Activated CD4-positive, alpha-beta T cell treated with anti-CD3 and anti-CD28 coated beads for 36 hours (primary cell): ENCODE data around the gene MYO15A. TPM values are rescaled to one million over a fixed set of nuclear protein-coding genes. Genes with fewer than 3 reads are reported as not detected.

Source experiments
- ATAC-seq: fragments of 200-7000 bp; cut with Tn5 transposase; one replicate; pipeline ENCODE4 v1.10.0; 2021; ENCODE audit warnings: mild to moderate bottlenecking, moderate library complexity
- CTCF ChIA-PET: fragments of 350-600 bp; sonication (Branson Sonifier 250); formaldehyde crosslinking; loops from one replicate; lab custom pipeline; 2021; ENCODE audit warnings: antibody characterized with exemption; lab: Charles Lee
- POLR2A ChIA-PET: fragments of 350-600 bp; sonication (Branson Sonifier 250); formaldehyde crosslinking; loops from one replicate; lab custom pipeline; 2021; ENCODE audit warnings: antibody characterized with exemption, inconsistent platforms; lab: Charles Lee
- DNase-seq: peaks from one replicate; pipeline ENCODE4 v3.0.0-alpha.2; 2020
- H3K27ac Mint-ChIP-seq: one replicate; pipeline ENCODE4 v1.8.0; 2021; ENCODE audit warnings: mixed read lengths
- H3K27me3 Mint-ChIP-seq: one replicate; pipeline ENCODE4 v1.8.0; 2021; ENCODE audit warnings: mixed read lengths
- H3K36me3 Mint-ChIP-seq: one replicate; pipeline ENCODE4 v1.8.0; 2021; ENCODE audit warnings: low read depth, mixed read lengths
- H3K4me1 Mint-ChIP-seq: one replicate; pipeline ENCODE4 v1.8.0; 2021; ENCODE audit warnings: mixed read lengths
- H3K4me3 Mint-ChIP-seq: one replicate; pipeline ENCODE4 v1.8.0; 2021; ENCODE audit warnings: mild to moderate bottlenecking, moderate library complexity, mixed read lengths
- H3K9me3 Mint-ChIP-seq: one replicate; pipeline ENCODE4 v1.8.0; 2021; ENCODE audit warnings: low read depth, mixed read lengths
- intact Hi-C, 2 experiments: fragments of 100-400 bp; cut with DNase I in 1 of 2; cut with micrococcal nuclease in 1 of 2; formaldehyde crosslinking; loops; one replicate each; pipeline versions ENCODE4 v1.14.2 to v1.15.1; 2022 to 2024; cut with DNase I, micrococcal nuclease
- total RNA-seq, 2 experiments: library from RNA; stranded (reverse); gene quantifications; one replicate each; pipeline ENCODE4 v1.2.3, GENCODE V29; 2021

MYO15A gene
- total RNA-seq, 2 experiments from 2014 or later = 1.1 to 1.5 TPM

DNA sequence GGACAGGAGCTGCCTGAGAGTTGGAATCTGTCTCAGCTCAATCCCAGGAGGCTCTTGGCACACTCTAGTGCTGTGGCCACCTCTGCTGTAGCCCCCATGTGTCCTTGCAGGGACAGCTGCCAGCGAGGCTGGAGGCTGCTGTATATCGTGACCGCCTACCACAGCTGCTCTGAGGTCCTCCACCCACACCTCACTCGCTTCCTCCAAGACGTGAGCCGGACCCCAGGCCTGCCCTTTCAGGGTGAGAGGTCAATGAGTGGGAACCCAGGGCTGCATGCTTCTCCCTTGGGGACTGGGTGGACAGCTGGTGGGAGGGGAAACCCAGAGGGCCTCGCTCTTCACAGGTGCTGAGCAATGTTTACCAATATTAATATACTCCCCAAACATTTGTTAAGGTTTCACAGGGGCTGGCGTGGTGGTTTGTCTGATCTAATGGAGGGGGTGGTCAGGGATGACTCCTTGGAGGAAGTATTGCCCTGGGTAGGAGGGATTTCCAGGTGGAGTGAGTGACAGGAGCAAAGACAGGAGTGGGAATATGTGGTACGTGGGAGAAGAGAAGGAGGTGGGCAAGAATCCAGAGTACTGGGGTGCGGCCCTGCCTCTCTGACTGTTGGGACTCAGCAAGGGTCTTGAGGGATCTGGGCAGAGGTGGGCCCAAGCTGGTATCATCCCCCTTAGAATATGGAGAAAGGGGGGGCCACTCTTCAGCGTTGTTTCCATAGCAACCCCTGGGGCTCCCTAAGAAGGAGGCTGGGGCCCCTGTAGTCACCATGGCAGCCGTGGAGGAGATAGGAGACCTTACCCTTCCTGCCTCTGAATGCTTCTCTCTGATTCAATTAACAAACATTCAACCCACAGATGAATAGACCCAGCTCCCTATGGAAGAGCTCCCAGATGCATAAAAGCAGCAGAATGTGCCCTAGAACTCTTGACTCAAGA, 52.9 kb downstream of the MYO15A start:
- intact Hi-C loops = no loop called here
- DNase-seq (no peak), ATAC-seq (no peak)
- ChIA-PET POLR2A (interaction anchor here (0.6 kb wide), 1 partner anchor 14 kb away, joined by 4 read pairs; no protein-coding TSS in a partner anchor), CTCF (interaction anchor here (0.8 to 1.4 kb wide), 3 partner anchors 19 to 36 kb away, joined by 3 to 4 read pairs (median 3); no protein-coding TSS in a partner anchor)
- no peak overlapping the region for H3K4me3 Mint-ChIP-seq
- H3K4me1 Mint-ChIP-seq = peaks cover 7% of the 10 kb centered on the region
- no peaks in the 10 kb centered on the region for H3K36me3 Mint-ChIP-seq
- H3K27ac Mint-ChIP-seq = no peak overlapping the region
- H3K9me3 Mint-ChIP-seq = no peaks in the 10 kb centered on the region
- no peaks in the 10 kb centered on the region for H3K27me3 Mint-ChIP-seq

DNA sequence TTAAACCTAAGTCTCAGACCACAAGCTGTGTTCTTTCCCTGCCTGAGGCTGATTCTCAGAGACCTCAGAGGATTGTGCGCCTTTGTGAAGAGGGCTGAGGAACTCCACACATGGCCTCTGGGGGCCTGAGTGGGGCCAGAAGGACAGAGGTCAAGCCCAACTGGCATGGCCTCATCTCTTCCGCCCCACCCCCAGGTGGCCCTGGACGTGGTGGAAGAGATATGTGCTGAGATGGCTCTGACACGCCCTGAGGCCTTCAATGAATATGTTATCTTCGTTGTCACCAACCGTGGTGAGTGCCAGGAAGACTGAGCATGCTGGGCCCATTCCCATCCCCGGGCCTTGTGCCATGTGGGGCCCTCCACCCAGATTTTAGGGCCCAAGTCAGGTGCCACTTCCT, 55.0 kb downstream of the MYO15A start:
- CTCF ChIA-PET = no interaction called here
- H3K4me3 Mint-ChIP-seq = no peak overlapping the region

DNA sequence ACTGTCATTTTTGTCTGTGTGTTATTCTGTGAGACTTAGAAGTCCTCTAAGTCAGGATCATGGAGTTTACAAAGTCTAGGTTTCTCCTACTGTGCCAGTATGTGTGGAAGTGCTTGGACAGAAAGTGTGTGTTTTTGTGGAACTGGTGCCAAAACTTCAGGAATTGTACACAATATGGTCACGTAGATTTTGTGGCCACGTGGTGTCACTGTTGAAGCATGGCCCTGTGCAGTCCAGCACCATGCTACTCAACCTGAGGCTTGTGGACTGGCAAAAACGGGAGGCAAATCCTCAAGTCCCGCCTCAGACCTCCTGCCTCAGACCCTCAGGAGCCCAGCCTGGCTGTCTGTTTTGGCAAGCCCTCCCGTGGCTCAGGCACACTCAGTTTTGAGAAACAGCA, 58.3 kb downstream of the MYO15A start:
- Mint-ChIP-seq H3K36me3 (no peaks in the 10 kb centered on the region), H3K27me3 (no peaks in the 10 kb centered on the region), H3K9me3 (no peaks in the 10 kb centered on the region), H3K4me3 (no peak overlapping the region), H3K4me1 (no peaks in the 10 kb centered on the region), H3K27ac (no peak overlapping the region)
- no peak for ATAC-seq
- no peak for DNase-seq
- POLR2A ChIA-PET = no interaction called here
- CTCF ChIA-PET = interaction anchor here (1.9 kb wide), 1 partner anchor 26 kb away, joined by 4 read pairs; no protein-coding TSS in a partner anchor
- intact Hi-C loops = no loop called here

More for the DNA sequence above, 55.0 kb downstream of the MYO15A start:
- ATAC-seq (no peak), DNase-seq (no peak)
- POLR2A ChIA-PET = no interaction called here
- Mint-ChIP-seq H3K9me3 (no peaks in the 10 kb centered on the region), H3K36me3 (no peaks in the 10 kb centered on the region), H3K27me3 (no peaks in the 10 kb centered on the region), H3K4me1 (peaks cover 2% of the 10 kb centered on the region), H3K27ac (no peak overlapping the region)
- intact Hi-C loops = no loop called here

DNA sequence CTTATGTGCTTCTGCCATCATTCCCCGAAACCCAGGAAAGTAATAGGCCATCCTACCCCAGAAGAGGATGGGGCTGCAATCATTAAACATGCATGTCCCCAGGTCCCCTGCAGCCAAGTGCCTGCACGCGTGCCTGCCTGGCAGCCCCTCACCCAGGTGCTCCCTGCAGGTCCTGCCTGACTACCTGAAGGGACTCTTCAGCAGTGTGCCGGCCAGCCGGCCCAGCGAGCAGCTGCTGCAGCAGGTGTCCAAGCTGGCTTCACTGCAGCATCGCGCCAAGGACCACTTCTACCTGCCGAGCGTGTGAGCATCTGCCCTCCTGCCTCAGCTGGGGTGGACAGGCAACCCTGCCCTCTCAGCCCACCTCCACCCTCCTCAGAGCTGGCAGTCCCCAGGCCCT, 58.9 kb downstream of the MYO15A start:
- CTCF ChIA-PET = interaction anchor here (0.6 kb wide), 1 partner anchor 50 kb away, joined by 3 read pairs; no protein-coding TSS in a partner anchor
- no peak for ATAC-seq

DNA sequence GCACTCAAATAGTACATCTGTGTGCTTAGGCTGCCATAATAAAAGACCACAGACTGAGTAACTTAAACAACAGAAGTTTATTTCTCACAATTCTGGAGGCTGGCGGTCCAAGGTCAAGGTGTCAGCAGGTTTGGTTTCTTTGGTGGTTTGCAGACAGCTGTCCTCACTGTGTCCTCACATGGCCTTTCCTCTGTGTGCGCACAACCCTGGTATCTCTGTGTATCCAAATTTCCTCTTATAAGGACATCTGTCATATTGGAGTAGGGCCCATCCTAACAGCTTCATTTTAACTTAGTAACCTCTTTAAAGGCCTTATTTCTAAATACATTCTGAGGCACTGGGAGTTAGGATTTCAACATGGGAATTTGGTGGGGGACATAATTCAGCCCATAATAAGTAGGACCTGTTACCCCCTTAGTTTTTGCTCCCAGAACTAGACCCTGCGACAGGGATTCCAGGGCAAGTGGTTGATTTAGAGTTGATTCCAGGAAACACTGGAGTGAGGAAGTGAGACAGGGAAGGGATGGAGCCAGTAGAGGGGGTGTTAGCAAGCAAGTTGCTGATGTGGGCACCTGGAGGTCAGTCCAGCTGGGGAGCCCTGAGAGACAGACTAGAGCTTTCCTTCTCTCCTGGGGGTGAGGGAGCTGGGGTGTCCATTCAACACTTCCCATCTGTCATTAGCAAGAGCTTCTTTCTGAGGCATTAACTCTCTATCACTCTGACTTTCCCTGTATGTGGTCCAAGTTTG, 64.1 kb downstream of the MYO15A start:
- H3K27ac Mint-ChIP-seq = no peak overlapping the region
- no peak for DNase-seq
- H3K4me1 Mint-ChIP-seq = no peaks in the 10 kb centered on the region
- no peak for ATAC-seq
- ChIA-PET POLR2A (no interaction called here), CTCF (interaction anchor here (0.6 kb wide), 1 partner anchor 13 kb away, joined by 3 read pairs; no protein-coding TSS in a partner anchor)
- intact Hi-C loops = no loop called here
- H3K4me3 Mint-ChIP-seq = no peak overlapping the region
- no peaks in the 10 kb centered on the region for H3K27me3 Mint-ChIP-seq
- no peaks in the 10 kb centered on the region for H3K9me3 Mint-ChIP-seq
- no peaks in the 10 kb centered on the region for H3K36me3 Mint-ChIP-seq

More for the DNA sequence above, 58.9 kb downstream of the MYO15A start:
- POLR2A ChIA-PET = no interaction called here
- intact Hi-C loops = no loop called here
- Mint-ChIP-seq H3K36me3 (no peaks in the 10 kb centered on the region), H3K4me3 (no peak overlapping the region), H3K4me1 (no peaks in the 10 kb centered on the region), H3K9me3 (no peaks in the 10 kb centered on the region), H3K27me3 (no peaks in the 10 kb centered on the region), H3K27ac (no peak overlapping the region)
- DNase-seq = no peak

DNA sequence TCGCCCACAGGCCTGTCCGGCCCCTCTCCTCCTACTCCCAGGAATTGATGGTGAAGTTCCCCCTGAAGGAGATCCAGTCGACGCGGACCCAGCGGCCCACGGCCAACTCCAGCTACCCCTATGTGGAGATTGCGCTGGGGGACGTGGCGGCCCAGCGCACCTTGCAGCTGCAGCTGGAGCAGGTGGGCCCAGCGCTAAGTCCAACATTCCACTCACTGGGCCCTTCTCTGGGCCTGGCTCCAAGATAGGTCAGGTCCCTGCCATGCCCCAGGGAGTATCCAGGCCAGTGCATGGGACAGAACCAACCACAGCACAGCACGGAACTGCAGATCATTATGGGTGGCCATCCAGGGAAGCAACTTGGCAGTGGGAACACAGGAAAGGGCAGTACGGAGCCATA, 65.2 kb downstream of the MYO15A start:
- no peak overlapping the region for H3K27ac Mint-ChIP-seq
- DNase-seq (no peak), ATAC-seq (no peak)
- ChIA-PET POLR2A (no interaction called here), CTCF (no interaction called here)
- H3K9me3 Mint-ChIP-seq = no peaks in the 10 kb centered on the region
- H3K4me1 Mint-ChIP-seq = no peaks in the 10 kb centered on the region
- intact Hi-C loops = no loop called here
- H3K4me3 Mint-ChIP-seq = no peak overlapping the region
- no peaks in the 10 kb centered on the region for H3K27me3 Mint-ChIP-seq
- H3K36me3 Mint-ChIP-seq = no peaks in the 10 kb centered on the region

DNA sequence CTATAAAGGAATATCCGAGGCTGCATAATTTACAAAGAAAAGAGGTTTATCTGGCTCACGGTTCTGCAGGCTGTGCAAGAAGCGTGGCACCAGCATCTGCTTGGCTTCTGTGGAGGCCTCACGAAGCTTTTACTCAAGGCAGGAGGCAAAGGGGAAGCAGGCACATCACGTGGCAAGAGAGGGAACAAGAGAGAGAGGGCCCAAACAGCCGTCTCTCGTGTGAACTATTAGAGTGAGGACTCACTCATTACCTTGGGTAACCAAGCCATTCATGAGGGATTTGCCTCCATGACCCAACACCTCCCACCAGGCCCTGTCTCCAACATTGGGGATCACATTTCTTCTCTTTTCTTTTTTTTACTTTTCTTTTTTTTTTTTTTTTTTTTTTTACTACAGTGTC, 67.6 kb downstream of the MYO15A start:
- no peaks in the 10 kb centered on the region for H3K27me3 Mint-ChIP-seq
- ChIA-PET POLR2A (no interaction called here), CTCF (no interaction called here)
- H3K4me3 Mint-ChIP-seq = no peak overlapping the region
- no peak for DNase-seq
- H3K27ac Mint-ChIP-seq = no peak overlapping the region
- peaks cover 9% of the 10 kb centered on the region for H3K4me1 Mint-ChIP-seq
- no peaks in the 10 kb centered on the region for H3K36me3 Mint-ChIP-seq
- ATAC-seq = no peak
- intact Hi-C loops = no loop called here
- H3K9me3 Mint-ChIP-seq = no peaks in the 10 kb centered on the region

DNA sequence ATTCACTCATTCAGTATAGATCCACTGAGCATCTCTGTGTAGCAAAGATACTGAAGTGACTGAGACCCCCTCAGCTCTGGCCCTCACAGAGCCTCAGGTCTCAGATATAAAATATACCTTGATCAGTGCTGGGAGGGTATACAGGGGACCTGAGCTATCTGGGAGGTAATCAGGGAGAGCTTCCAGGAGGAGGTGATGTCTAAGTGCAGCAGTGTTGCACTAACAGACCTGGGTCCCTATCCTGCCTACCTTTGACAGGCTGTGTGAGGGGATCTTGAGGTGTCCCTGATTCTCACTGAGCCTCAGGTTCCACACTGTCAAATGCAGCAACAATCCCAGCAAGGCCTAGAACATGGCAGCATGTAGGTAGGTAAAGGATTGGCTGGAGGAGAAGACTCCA, 68.6 kb downstream of the MYO15A start:
- intact Hi-C loops = no loop called here
- ChIA-PET POLR2A (no interaction called here), CTCF (no interaction called here)
- DNase-seq (no peak), ATAC-seq (no peak)
- no peaks in the 10 kb centered on the region for H3K27me3 Mint-ChIP-seq
- no peaks in the 10 kb centered on the region for H3K36me3 Mint-ChIP-seq
- H3K9me3 Mint-ChIP-seq = no peaks in the 10 kb centered on the region
- peaks cover 18% of the 10 kb centered on the region for H3K4me1 Mint-ChIP-seq
- H3K4me3 Mint-ChIP-seq = no peak overlapping the region
- H3K27ac Mint-ChIP-seq = no peak overlapping the region

DNA sequence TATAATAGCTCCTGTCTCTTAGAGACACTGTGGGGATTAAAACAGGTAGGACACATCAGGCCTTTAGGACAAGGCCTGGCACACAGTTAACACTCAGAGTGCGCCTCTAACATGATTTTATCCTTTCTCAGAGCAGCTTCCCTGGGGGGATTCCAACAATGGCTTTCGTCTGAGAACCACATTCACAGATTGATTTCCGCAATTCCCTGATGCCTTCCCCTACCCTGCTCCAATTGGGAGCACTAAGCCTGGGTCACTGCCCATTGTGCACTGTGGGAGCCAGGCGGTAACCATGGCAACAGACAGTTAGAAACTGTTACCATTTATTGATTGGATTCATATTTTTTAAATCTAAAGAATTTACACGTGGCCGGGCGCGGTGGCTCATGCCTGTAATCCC, 69.2 kb downstream of the MYO15A start:
- no peak overlapping the region for H3K27ac Mint-ChIP-seq
- H3K4me1 Mint-ChIP-seq = peaks cover 22% of the 10 kb centered on the region
- ATAC-seq (no peak), DNase-seq (no peak)
- H3K9me3 Mint-ChIP-seq = no peaks in the 10 kb centered on the region
- intact Hi-C loops = no loop called here
- no peaks in the 10 kb centered on the region for H3K36me3 Mint-ChIP-seq
- ChIA-PET POLR2A (no interaction called here), CTCF (no interaction called here)
- H3K27me3 Mint-ChIP-seq = no peaks in the 10 kb centered on the region
- H3K4me3 Mint-ChIP-seq = no peak overlapping the region

DNA sequence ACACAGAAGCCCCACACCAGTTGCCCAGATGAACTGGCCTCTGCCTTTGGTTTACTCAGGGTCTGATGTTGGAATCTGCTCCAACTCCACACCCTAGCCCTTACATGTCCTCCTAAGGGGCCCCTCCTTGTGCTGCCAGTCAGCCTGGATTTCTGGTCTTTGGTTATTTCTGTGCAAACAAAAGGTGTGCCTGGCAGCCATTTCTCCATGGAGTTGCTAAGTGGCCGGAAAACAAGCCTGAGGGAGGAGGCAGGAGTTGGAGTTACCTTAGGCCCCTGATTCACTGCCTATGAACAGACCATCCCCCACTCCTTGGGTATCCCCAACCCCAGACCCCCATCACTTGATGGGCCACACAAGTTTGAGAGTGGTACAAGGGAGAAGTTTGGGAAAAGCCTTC, 70.6 kb downstream of the MYO15A start:
- ChIA-PET CTCF (no interaction called here), POLR2A (no interaction called here)
- ATAC-seq (no peak), DNase-seq (no peak)
- no peaks in the 10 kb centered on the region for H3K36me3 Mint-ChIP-seq
- peaks cover 22% of the 10 kb centered on the region for H3K4me1 Mint-ChIP-seq
- H3K4me3 Mint-ChIP-seq = no peak overlapping the region
- no peaks in the 10 kb centered on the region for H3K27me3 Mint-ChIP-seq
- intact Hi-C loops = no loop called here
- H3K9me3 Mint-ChIP-seq = no peaks in the 10 kb centered on the region
- H3K27ac Mint-ChIP-seq = peak overlapping the region; percentile 37

DNA sequence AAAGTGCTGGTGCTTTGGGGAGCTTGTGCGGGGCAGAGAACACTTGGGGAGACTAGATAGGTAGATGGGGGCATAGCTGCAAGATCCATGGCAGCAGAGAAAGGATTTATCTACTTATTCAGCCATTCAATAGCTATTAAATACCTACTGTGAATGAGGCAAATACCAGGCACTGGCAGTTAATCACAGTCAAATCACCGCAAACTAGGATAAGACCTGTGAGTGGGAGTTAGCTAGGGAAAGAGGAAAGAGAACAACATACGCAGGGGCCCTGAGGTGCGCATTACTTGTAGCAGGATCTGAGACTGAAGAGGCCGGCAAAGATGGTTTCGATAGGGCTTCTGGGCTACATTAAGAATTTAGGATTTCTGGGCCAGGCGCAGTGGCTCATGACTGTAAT, 71.2 kb downstream of the MYO15A start:
- Mint-ChIP-seq H3K27ac (peak overlapping the region; percentile 37), H3K4me1 (peaks cover 22% of the 10 kb centered on the region), H3K9me3 (no peaks in the 10 kb centered on the region), H3K27me3 (no peaks in the 10 kb centered on the region), H3K36me3 (peaks cover 6% of the 10 kb centered on the region), H3K4me3 (no peak overlapping the region)
- ChIA-PET CTCF (no interaction called here), POLR2A (no interaction called here)
- no peak for ATAC-seq
- intact Hi-C loops = loop anchor here (5.0 kb wide), 4 partner anchors 47 to 602 kb away; partner anchors contain the start of genes DRG2 (in 1 of the 2), LLGL1 (in 1 of the 2) and TVP23B (in 1 of the 2)
- no peak for DNase-seq
